HG02870 (cell line): ENCODE measurements around the gene PSMD3.
"Not testable (repeated sequence)": the region's sequence is repeated elsewhere in the genome, so short reads cannot be mapped to it uniquely, and the experiment has no call there.

ENCODE experiments used
- ATAC-seq: cut with Tn5 transposase; IDR thresholded peaks from one replicate; pipeline ENCODE4 v1.9.1; 2021; ENCODE audit warnings: mild to moderate bottlenecking, moderate library complexity; ENCODE audit not compliant: unreplicated experiment

The PSMD3 gene

GRCh38 chr17:39995438-39995837 lies 14.8 kb downstream of the PSMD3 start:
- no peak for ATAC-seq

GRCh38 chr17:39996162-39996561 lies 15.6 kb downstream of the PSMD3 start:
- ATAC-seq, result no peak

GRCh38 chr17:39996800-39997199 lies 16.2 kb downstream of the PSMD3 start:
- no peak for ATAC-seq

GRCh38 chr17:39997543-39997942 lies 16.9 kb downstream of the PSMD3 start:
- no peak for ATAC-seq

GRCh38 chr17:39999067-39999466 lies 18.5 kb downstream of the PSMD3 start:
- no peak for ATAC-seq

- ATAC-seq, result no peak
These were observed 19.6 kb downstream of the PSMD3 start for GRCh38 chr17:40000161-40000560.

GRCh38 chr17:40001335-40001734 lies 20.7 kb downstream of the PSMD3 start:
- not testable (repeated sequence) for ATAC-seq

GRCh38 chr17:40004072-40004471 lies 23.5 kb downstream of the PSMD3 start:
- ATAC-seq, result no peak

GRCh38 chr17:40004712-40005111 lies 24.1 kb downstream of the PSMD3 start:
- ATAC-seq, result no peak

GRCh38 chr17:40005520-40005919 lies 24.9 kb downstream of the PSMD3 start:
- ATAC-seq, result no peak

- not testable (repeated sequence) for ATAC-seq
These were observed 30.4 kb downstream of the PSMD3 start for GRCh38 chr17:40010946-40011500.

GRCh38 chr17:40012017-40012647 lies 31.5 kb downstream of the PSMD3 start:
- ATAC-seq, result not testable (repeated sequence)

GRCh38 chr17:40014375-40014980 lies 33.9 kb downstream of the PSMD3 start:
- ATAC-seq, result no peak

GRCh38 chr17:40015005-40015997 lies 34.7 kb downstream of the PSMD3 start, which contains the start of gene CSF3:
TSS of gene CSF3 (plus strand) at chr17:40015440. CDS start at chr17:40015475, 35 bp downstream.
- no peak for ATAC-seq

- no peak for ATAC-seq
These were observed 35.7 kb downstream of the PSMD3 start for GRCh38 chr17:40015998-40016985.

GRCh38 chr17:40017422-40018080 lies 36.9 kb downstream of the PSMD3 start:
- ATAC-seq, result no peak

- no peak for ATAC-seq
These were observed 37.9 kb downstream of the PSMD3 start for GRCh38 chr17:40018211-40019121.
